A673 (cell line): ENCODE measurements around the gene ERGIC1. TPM values are rescaled to one million over a fixed set of nuclear protein-coding genes. Genes with fewer than 3 reads are reported as not detected.

Source experiments
- BruUV-seq: library from RNA; stranded (reverse); fragments of 400-500 nt; replicated peaks from 2 replicates; lab custom pipeline; 2021; lab: Mats Ljungman, UMichigan
- CTCF ChIA-PET: fragments of 300-600 bp; sonication (Branson Sonifier 250); formaldehyde crosslinking; loops from one replicate; lab custom pipeline; 2022; ENCODE audit warnings: antibody characterized with exemption; lab: Charles Lee
- POLR2A ChIA-PET: fragments of 300-600 bp; sonication (Branson Sonifier 250); formaldehyde crosslinking; loops from one replicate; lab custom pipeline; 2022; ENCODE audit warnings: antibody characterized with exemption; ENCODE audit not compliant: low non-redundant PET; lab: Charles Lee
- DNase-seq: peaks from one replicate; pipeline ENCODE4 v3.0.0-alpha.2; 2015; ENCODE audit warnings: low spot score
- H3K27ac ChIP-seq: fragments of 200-600 bp; sonication (generic); 2 replicates; pipeline ENCODE4 v1.5.1; 2016; ENCODE audit warnings: mixed run types, low read depth, mild to moderate bottlenecking, mixed read lengths, antibody characterized with exemption, low read length; ENCODE audit not compliant: poor library complexity, severe bottlenecking
- H3K27me3 ChIP-seq: fragments of 200-600 bp; sonication (generic); replicated peaks from 2 replicates; pipeline ENCODE4 v1.6.1; 2017; ENCODE audit warnings: mixed run types, low read depth, mild to moderate bottlenecking, mixed read lengths, antibody characterized with exemption, low read length; ENCODE audit not compliant: insufficient read depth, poor library complexity
- H3K36me3 ChIP-seq: fragments of 200-600 bp; sonication (generic); 2 replicates; pipeline ENCODE4 v1.6.1; 2016; ENCODE audit warnings: mixed run types, mild to moderate bottlenecking, mixed read lengths, antibody characterized with exemption, low read length; ENCODE audit not compliant: insufficient read depth, poor library complexity, severe bottlenecking
- H3K4me1 ChIP-seq: fragments of 200-600 bp; sonication (generic); 2 replicates; pipeline ENCODE4 v1.6.1; 2017; ENCODE audit warnings: mixed run types, mild to moderate bottlenecking, mixed read lengths, antibody characterized with exemption, low read length; ENCODE audit not compliant: insufficient read depth, poor library complexity, severe bottlenecking
- H3K4me3 ChIP-seq: fragments of 200-600 bp; sonication (generic); 2 replicates; pipeline ENCODE4 v1.5.1; 2016; ENCODE audit warnings: low read depth, mixed run types, mild to moderate bottlenecking, mixed read lengths, low read length; ENCODE audit not compliant: poor library complexity, severe bottlenecking
- H3K9me3 ChIP-seq: fragments of 200-600 bp; sonication (generic); 2 replicates; pipeline ENCODE4 v1.6.1; 2016; ENCODE audit warnings: mixed run types, low read depth, mild to moderate bottlenecking, mixed read lengths, antibody characterized with exemption, low read length; ENCODE audit not compliant: poor library complexity, severe bottlenecking
- CTCF ChIP-seq: fragments of 300-800, 200-600 bp; sonication (generic); conservative IDR thresholded peaks from 2 replicates; pipeline ENCODE4 v1.5.1; 2017; ENCODE audit warnings: low read depth, mild to moderate bottlenecking, antibody characterized with exemption, low read length, moderate library complexity, mixed read lengths
- EZH2 ChIP-seq: fragments of 200-600 bp; sonication (generic); IDR thresholded peaks from 2 replicates; pipeline ENCODE4 v1.6.1; 2017; ENCODE audit warnings: borderline replicate concordance, low read depth, mild to moderate bottlenecking, mixed read lengths, antibody characterized with exemption, low read length; ENCODE audit not compliant: poor library complexity, severe bottlenecking
- intact Hi-C: fragments of 100-400 bp; cut with micrococcal nuclease; formaldehyde crosslinking; loops from one replicate; pipeline ENCODE4 v1.10.0; 2022; ENCODE audit not compliant: unreplicated experiment
- total RNA-seq: library from RNA; stranded (reverse); gene quantifications from 2 replicates; pipeline ENCODE4 v1.2.3, GENCODE V29; 2021

ERGIC1 gene
- total RNA-seq, 1 experiment from 2014 or later = 44.2 TPM

DNA sequence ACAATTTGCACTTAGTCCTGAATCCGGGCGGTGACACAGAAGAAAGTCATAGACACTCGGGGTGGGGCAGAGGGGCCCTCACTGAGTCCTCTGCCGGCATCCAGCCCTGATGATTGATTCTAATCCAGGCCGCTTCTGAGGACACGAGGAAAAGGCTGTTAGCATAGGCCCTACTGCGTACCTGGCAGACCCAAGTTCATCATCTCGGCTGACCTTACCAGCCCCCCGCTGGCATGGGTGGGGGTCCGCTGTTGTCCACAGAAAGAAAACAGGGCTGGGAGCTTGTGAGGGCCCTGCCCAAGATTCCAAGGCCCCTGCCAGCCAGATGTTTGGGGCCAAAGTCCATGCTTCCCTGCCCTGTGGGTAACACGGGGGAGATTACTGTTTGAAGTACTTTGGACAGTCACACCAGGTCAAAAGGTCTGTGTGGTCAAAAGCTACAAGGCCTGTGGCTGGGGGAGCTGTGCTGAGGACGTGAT lies 24.5 kb downstream of the ERGIC1 start:
- no peaks in the 10 kb centered on the region for H3K4me1 ChIP-seq
- H3K36me3 ChIP-seq = no peaks in the 10 kb centered on the region
- H3K4me3 ChIP-seq = no peak overlapping the region
- H3K9me3 ChIP-seq = no peaks in the 10 kb centered on the region
- no TSS peak for BruUV-seq
- TF ChIP-seq EZH2 (no peak), CTCF (no peak)
- H3K27me3 ChIP-seq = no peaks in the 10 kb centered on the region
- ChIA-PET POLR2A (no interaction called here), CTCF (no interaction called here)
- no peak for DNase-seq
- H3K27ac ChIP-seq = no peak overlapping the region
- intact Hi-C loops = no loop called here

DNA sequence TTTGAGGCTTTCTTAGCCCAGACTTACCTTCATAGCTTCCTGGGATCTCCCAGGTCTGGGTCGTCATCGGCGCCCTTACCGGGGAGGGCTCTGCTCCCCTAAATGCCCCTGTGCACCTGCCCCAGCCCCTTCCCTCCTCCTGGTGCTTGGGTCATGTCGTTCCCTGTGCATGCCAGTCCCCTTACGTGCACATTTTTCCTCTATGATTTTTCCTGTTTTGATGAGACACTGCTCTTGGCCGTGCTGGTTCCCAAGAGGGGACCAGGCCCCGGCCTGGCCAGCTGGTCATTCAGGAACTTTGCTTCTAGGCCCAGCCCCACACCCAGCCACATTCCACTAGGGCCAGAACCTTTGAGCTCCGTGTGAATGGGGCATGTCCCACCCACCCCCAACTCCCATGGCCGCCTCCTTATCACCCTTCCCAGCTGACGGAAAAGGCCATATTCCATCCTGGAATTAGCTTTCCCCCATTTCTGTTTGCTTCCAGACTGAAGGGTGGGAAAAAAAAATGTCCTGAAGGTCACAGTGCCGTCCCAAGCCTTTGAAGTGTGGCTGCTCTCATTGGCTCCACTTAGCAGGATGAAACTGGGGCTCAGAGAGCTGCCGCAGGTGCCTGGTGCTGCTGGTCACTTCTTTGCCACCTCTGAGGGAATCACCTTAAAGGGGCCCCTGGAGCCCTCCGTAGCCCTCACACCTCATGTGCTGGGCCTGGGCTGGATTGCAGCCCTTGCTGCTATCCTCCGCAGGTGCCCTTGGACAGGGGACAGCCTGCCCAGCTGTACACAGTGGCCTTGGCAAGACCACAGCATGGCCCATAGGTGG lies 25.1 kb downstream of the ERGIC1 start:
- H3K4me3 ChIP-seq = no peak overlapping the region
- BruUV-seq = no TSS peak
- H3K36me3 ChIP-seq = no peaks in the 10 kb centered on the region
- no peaks in the 10 kb centered on the region for H3K27me3 ChIP-seq
- TF ChIP-seq CTCF (no peak), EZH2 (no peak)
- no peaks in the 10 kb centered on the region for H3K9me3 ChIP-seq
- POLR2A ChIA-PET = no interaction called here
- no peaks in the 10 kb centered on the region for H3K4me1 ChIP-seq
- H3K27ac ChIP-seq = no peak overlapping the region
- intact Hi-C loops = no loop called here
- no peak for DNase-seq
- CTCF ChIA-PET = no interaction called here

GRCh38 chr5:172859966-172860365 lies 25.9 kb downstream of the ERGIC1 start:
- TF ChIP-seq EZH2 (no peak), CTCF (no peak)

More at GRCh38 chr5:172859966-172860365, 25.9 kb downstream of the ERGIC1 start:
- H3K36me3 ChIP-seq = no peaks in the 10 kb centered on the region
- POLR2A ChIA-PET = no interaction called here
- intact Hi-C loops = no loop called here
- H3K4me3 ChIP-seq = no peak overlapping the region
- no TSS peak for BruUV-seq
- DNase-seq = no peak
- no peaks in the 10 kb centered on the region for H3K4me1 ChIP-seq
- H3K27me3 ChIP-seq = no peaks in the 10 kb centered on the region
- no peak overlapping the region for H3K27ac ChIP-seq
- CTCF ChIA-PET = no interaction called here
- no peaks in the 10 kb centered on the region for H3K9me3 ChIP-seq
